ENCODE results near the gene CR2.
"Not testable (repeated sequence)": the region's sequence is repeated elsewhere in the genome, so short reads cannot be mapped to it uniquely, and the experiment has no call there.

The CR2 gene

GRCh38 chr1:207518608-207519236 is 64.6 kb downstream of the CR2 start:
- H3K27me3 Mint-ChIP-seq (ENCODE audit: low read depth, poor library complexity): no peaks in the 10 kb centered on the region
- H3K36me3 Mint-ChIP-seq (ENCODE audit: low read depth): no peaks in the 10 kb centered on the region
- no peaks in the 10 kb centered on the region for H3K4me1 Mint-ChIP-seq
- no peak for DNase-seq
- H3K4me3 Mint-ChIP-seq: no peak overlapping the region
- H3K9me3 Mint-ChIP-seq: peaks cover 5% of the 10 kb centered on the region
- no peak overlapping the region for H3K27ac Mint-ChIP-seq
- no peak for TF ChIP-seq CTCF (IDR thresholded peaks at IDR 0.05)

GRCh38 chr1:207519505-207520399 is 65.6 kb downstream of the CR2 start:
- Mint-ChIP-seq H3K9me3 (peaks cover 5% of the 10 kb centered on the region), H3K36me3 (ENCODE audit: low read depth) (no peaks in the 10 kb centered on the region), H3K4me3 (no peak overlapping the region), H3K27me3 (ENCODE audit: low read depth, poor library complexity) (no peaks in the 10 kb centered on the region), H3K4me1 (no peaks in the 10 kb centered on the region), H3K27ac (no peak overlapping the region)
- no peak for DNase-seq
- no peak for TF ChIP-seq CTCF (IDR thresholded peaks at IDR 0.05)

GRCh38 chr1:207520400-207521345 is 66.5 kb downstream of the CR2 start:
- not testable (repeated sequence) for H3K4me3 Mint-ChIP-seq; H3K9me3 Mint-ChIP-seq; DNase-seq; H3K4me1 Mint-ChIP-seq; H3K27me3 Mint-ChIP-seq (ENCODE audit: low read depth, poor library complexity); H3K36me3 Mint-ChIP-seq (ENCODE audit: low read depth)
- peak overlapping the region; percentile 2 for H3K27ac Mint-ChIP-seq

GRCh38 chr1:207525239-207525638 is 71.1 kb downstream of the CR2 start:
- not testable (repeated sequence) for H3K4me3 Mint-ChIP-seq; H3K27me3 Mint-ChIP-seq (ENCODE audit: low read depth, poor library complexity); DNase-seq; H3K36me3 Mint-ChIP-seq (ENCODE audit: low read depth); H3K27ac Mint-ChIP-seq; H3K9me3 Mint-ChIP-seq; H3K4me1 Mint-ChIP-seq

- not testable (repeated sequence) for H3K27me3 Mint-ChIP-seq (ENCODE audit: low read depth, poor library complexity); H3K4me1 Mint-ChIP-seq; H3K9me3 Mint-ChIP-seq; H3K36me3 Mint-ChIP-seq (ENCODE audit: low read depth); DNase-seq; H3K4me3 Mint-ChIP-seq; H3K27ac Mint-ChIP-seq
These were observed 74.3 kb downstream of the CR2 start for GRCh38 chr1:207528401-207528800.

- H3K4me1 Mint-ChIP-seq; H3K36me3 Mint-ChIP-seq (ENCODE audit: low read depth); H3K9me3 Mint-ChIP-seq; H3K27me3 Mint-ChIP-seq (ENCODE audit: low read depth, poor library complexity); H3K4me3 Mint-ChIP-seq; H3K27ac Mint-ChIP-seq; DNase-seq: not testable (repeated sequence)
These were observed 82.1 kb downstream of the CR2 start for GRCh38 chr1:207536263-207536662.

Data from nephron progenitor cell (in vitro differentiated cells).